HG03039 (cell line): ENCODE results near the gene MMD.
"Not testable (repeated sequence)": the region's sequence is repeated elsewhere in the genome, so short reads cannot be mapped to it uniquely, and the experiment has no call there.

Source experiments
- ATAC-seq: cut with Tn5 transposase; IDR thresholded peaks from one replicate; pipeline ENCODE4 v1.9.1; 2021; ENCODE audit warnings: mild to moderate bottlenecking, moderate library complexity; ENCODE audit not compliant: unreplicated experiment

MMD gene

GRCh38 chr17:55444471-55445441 is 23.1 kb upstream of the MMD start:
- ATAC-seq = peak; percentile 64

- ATAC-seq = no peak
Observed at GRCh38 chr17:55443904-55444303, 22.3 kb upstream of the MMD start.

GRCh38 chr17:55442953-55443683 is 21.5 kb upstream of the MMD start:
- no peak for ATAC-seq

GRCh38 chr17:55442462-55442861 is 20.8 kb upstream of the MMD start:
- no peak for ATAC-seq

GRCh38 chr17:55441544-55441943 is 19.9 kb upstream of the MMD start:
- ATAC-seq = no peak

- ATAC-seq = no peak
Observed at GRCh38 chr17:55440391-55440790, 18.8 kb upstream of the MMD start.

- ATAC-seq = peak; percentile 49
Observed at GRCh38 chr17:55437159-55437605, 15.5 kb upstream of the MMD start.

- peak; percentile 24 for ATAC-seq
Observed at GRCh38 chr17:55436224-55437158, 14.9 kb upstream of the MMD start.

- ATAC-seq = no peak
Observed at GRCh38 chr17:55435408-55435807, 13.8 kb upstream of the MMD start.

- no peak for ATAC-seq
Observed at GRCh38 chr17:55434721-55435120, 13.1 kb upstream of the MMD start.

- ATAC-seq = no peak
Observed at GRCh38 chr17:55433629-55434422, 12.2 kb upstream of the MMD start.

GRCh38 chr17:55433029-55433628 is 11.5 kb upstream of the MMD start:
- ATAC-seq = no peak

- no peak for ATAC-seq
Observed at GRCh38 chr17:55432358-55433028, 10.9 kb upstream of the MMD start.

- ATAC-seq = not testable (repeated sequence)
Observed at GRCh38 chr17:55431914-55432313, 10.3 kb upstream of the MMD start.

- ATAC-seq = no peak
Observed at GRCh38 chr17:55430541-55431288, 9.1 kb upstream of the MMD start.

- no peak for ATAC-seq
Observed at GRCh38 chr17:55427587-55427882, 5.9 kb upstream of the MMD start.

GRCh38 chr17:55426851-55427586 is 5.4 kb upstream of the MMD start:
- peak; percentile 40 for ATAC-seq
